HAP-1 (cell line): ENCODE measurements around the gene CIC.

Experiments used
- DNase-seq, 2 experiments: peaks; one replicate each; pipeline ENCODE4 v3.0.0-alpha.2; 2016 to 2020; ENCODE audit warnings: low spot score in 2 of 2
- H3K27me3 ChIP-seq: fragments of 250-450 bp; sonication (Bioruptor Pico); 2 replicates; pipeline ENCODE4 v1.5.1; 2020; ENCODE audit warnings: low read depth, mild to moderate bottlenecking, moderate library complexity
- H3K36me3 ChIP-seq: fragments of 250-450 bp; sonication (Bioruptor Pico); replicated peaks from 2 replicates; pipeline ENCODE4 v1.5.1; 2020; ENCODE audit warnings: mild to moderate bottlenecking
- H3K4me1 ChIP-seq: fragments of 250-450 bp; sonication (Bioruptor Pico); 2 replicates; pipeline ENCODE4 v1.5.1; 2020; ENCODE audit warnings: mild to moderate bottlenecking
- H3K4me3 ChIP-seq: fragments of 250-450 bp; sonication (Bioruptor Pico); 2 replicates; pipeline ENCODE4 v1.5.1; 2020; ENCODE audit warnings: mild to moderate bottlenecking, moderate library complexity
- H3K9me3 ChIP-seq: fragments of 250-450 bp; sonication (Bioruptor Pico); 2 replicates; pipeline ENCODE4 v1.5.1; 2020; ENCODE audit warnings: mild to moderate bottlenecking, moderate library complexity
- in situ Hi-C: fragments of 300-500 bp; cut with MboI; formaldehyde crosslinking; loops from 3 replicates; pipeline ENCODE4 v1.14.3; 2020; ENCODE audit warnings: low sequenced_read_pairs, inconsistent platforms, mixed read lengths

CIC gene

DNA sequence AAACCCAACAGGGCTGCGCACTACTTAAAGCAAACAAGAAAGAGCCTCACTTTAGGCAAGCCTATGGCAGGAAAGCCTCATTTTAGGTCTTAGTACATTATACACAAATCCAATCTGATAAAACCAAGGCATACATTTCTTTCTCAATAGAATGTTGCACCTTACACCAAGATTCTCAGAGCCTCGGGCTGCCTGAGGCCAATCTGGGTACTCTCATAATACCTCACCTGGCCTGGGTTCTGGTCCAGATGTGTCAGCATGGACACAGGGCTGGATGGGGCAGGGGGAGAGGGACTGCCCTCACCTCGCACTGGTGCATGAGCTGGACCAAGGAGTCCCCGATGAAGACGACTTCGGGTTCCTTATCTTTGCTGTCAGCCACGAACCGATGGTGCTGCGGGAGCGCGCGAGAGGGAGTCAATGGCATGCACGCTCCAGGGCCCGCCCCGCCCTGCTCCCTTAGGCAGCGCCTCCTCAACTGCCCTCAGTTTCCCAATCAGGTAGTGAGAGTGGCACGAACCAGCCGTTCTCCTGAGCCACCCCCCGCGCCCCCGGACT, 32.7 kb downstream of the CIC start, which contains the start of gene PRR19:
PRR19 (plus strand) TSS at position 487 of the 558 bp plus-strand sequence. CDS start 7,453 bp downstream, outside the sequence.
- Histone ChIP-seq H3K36me3 (0 out of 2 replicates have a peak, but pooled peaks cover 10% of the 10 kb centered on the region), H3K4me3 (peak within 1 kb of the TSS; percentile 72), H3K9me3 (no peaks in the 10 kb centered on the region), H3K4me1 (peaks cover 10% of the 10 kb centered on the region), H3K27me3 (no peaks in the 10 kb centered on the region)
- DNase-seq: no peak
- in situ Hi-C loops: loop anchor here (10.0 kb wide), 1 partner anchor 167 kb away; the partner anchor contains the start of gene POU2F2

DNA sequence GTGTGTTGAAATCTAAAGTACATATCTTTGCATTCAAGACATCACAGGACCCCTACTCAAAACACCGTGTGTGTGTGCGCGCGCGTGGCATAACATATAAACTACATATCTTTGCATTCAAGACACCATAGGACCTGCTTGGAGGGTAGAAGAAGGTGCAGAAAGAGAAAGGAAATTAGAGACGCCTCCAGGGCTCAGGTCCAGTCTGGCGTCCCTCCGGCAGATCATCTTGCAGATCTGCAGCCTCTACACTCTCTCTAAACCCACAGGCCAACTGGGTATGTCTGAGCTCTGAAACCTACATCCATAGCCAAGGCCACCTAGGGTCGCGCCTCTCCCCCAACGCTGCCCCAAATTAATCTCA, 34.0 kb downstream of the CIC start:
- Histone ChIP-seq H3K9me3 (no peaks in the 10 kb centered on the region), H3K4me1 (peaks cover 10% of the 10 kb centered on the region), H3K27me3 (no peaks in the 10 kb centered on the region), H3K36me3 (0 out of 2 replicates have a peak, but pooled peaks cover 6% of the 10 kb centered on the region), H3K4me3 (no peak overlapping the region)
- in situ Hi-C loops: loop anchor here (10.0 kb wide), 1 partner anchor 168 kb away; the partner anchor contains the start of gene POU2F2
- no peak for DNase-seq

DNA sequence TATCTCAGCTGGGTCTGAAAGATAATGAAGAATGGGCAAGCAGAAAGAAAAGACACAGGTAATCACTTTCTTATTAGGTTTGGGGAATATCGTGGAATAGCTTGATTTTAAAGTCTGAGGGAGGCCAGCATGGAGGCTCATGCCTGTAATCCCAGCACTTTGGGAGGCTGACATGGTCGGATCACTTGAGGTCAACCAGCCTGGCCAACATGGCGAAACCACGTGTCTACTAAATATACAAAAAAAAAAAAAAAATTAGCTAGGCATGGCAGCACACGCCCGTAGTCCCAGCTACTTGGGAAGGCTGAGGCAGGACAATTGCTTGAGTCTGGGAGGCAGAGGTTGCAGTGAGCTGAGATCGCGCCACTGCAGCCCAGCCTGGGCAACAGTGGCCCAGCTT, 34.8 kb downstream of the CIC start:
- Histone ChIP-seq H3K9me3 (no peaks in the 10 kb centered on the region), H3K27me3 (no peaks in the 10 kb centered on the region), H3K36me3 (0 out of 2 replicates have a peak, but pooled peaks cover 6% of the 10 kb centered on the region), H3K4me1 (peaks cover 10% of the 10 kb centered on the region), H3K4me3 (no peak overlapping the region)
- DNase-seq: no peak
- in situ Hi-C loops: loop anchor here (10.0 kb wide), 1 partner anchor 169 kb away; the partner anchor contains the start of gene POU2F2

DNA sequence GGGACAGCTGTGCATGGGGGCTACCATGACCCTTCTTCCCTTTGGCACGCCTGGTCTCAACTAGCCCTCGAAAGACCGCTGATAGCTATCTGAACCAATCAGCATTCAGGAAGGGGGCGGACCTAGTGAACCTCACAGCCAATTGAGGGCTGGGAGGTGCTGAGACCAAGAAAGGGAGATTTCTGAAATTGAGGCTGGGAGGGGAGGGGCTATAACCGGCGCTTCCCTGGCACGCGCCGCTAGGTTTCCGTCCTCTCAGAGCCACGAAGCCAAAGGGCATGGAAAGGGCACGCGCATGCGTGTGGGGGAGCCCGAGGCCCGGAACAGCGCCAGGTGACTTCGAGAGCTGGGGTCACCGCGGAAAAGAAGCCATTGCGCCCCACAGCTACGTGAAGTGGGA, 37.6 kb downstream of the CIC start:
- Histone ChIP-seq H3K36me3 (no peaks in the 10 kb centered on the region), H3K4me1 (peaks cover 7% of the 10 kb centered on the region), H3K27me3 (no peaks in the 10 kb centered on the region), H3K4me3 (no peak overlapping the region), H3K9me3 (no peaks in the 10 kb centered on the region)
- in situ Hi-C loops: loop anchor here (10.0 kb wide), 1 partner anchor 172 kb away; the partner anchor contains the start of gene POU2F2
- no peak for DNase-seq

DNA sequence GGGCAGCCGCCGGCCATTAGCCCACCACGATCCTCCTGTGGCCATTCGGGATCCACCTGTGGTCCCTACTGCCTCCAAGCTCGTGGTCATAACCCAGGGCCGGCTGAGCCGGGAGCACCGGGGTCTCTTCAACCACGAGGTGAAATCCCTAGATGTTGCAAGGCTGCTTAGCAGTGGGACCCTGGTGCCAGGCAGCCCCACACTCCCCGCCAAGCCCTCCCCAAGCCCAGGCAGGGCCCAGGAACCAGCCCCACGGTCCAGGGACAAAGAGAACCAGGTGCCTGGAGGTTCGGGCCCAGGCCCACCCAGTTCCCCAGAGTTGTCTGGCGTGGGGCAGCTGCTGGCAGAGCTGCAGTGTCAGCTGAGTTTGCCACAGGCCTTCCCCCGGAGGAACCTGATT, 40.6 kb downstream of the CIC start:
- DNase-seq: no peak
- Histone ChIP-seq H3K4me1 (no peaks in the 10 kb centered on the region), H3K27me3 (peaks cover 7% of the 10 kb centered on the region; the same call in 1 of the 2 replicates), H3K36me3 (no peaks in the 10 kb centered on the region), H3K4me3 (no peak overlapping the region), H3K9me3 (no peaks in the 10 kb centered on the region)
- in situ Hi-C loops: loop anchor here (10.0 kb wide), 1 partner anchor 175 kb away; the partner anchor contains the start of gene POU2F2

DNA sequence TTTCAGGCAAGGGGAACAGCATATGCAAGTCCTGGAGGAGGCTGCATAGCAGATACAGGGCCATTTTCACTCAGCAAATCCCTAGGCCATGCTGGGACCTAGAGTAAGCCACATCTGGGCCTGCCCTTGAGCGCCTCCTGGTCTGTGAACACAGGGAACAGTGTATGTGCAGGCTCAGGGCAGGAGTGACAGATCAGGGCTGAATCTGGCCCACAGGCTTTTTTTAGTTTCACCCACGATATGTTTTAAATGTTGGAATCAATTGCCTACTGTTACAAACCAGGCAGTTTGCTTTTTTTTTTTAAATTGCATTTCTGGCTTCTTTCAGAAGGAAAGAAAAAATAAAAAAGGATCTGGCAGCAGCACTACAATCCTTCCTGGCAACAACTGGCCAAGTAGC, 42.6 kb downstream of the CIC start:
- Histone ChIP-seq H3K27me3 (peaks cover 7% of the 10 kb centered on the region; the same call in 1 of the 2 replicates), H3K4me1 (no peaks in the 10 kb centered on the region), H3K36me3 (no peaks in the 10 kb centered on the region), H3K9me3 (no peaks in the 10 kb centered on the region), H3K4me3 (no peak overlapping the region)
- in situ Hi-C loops: no loop called here
- no peak for DNase-seq

DNA sequence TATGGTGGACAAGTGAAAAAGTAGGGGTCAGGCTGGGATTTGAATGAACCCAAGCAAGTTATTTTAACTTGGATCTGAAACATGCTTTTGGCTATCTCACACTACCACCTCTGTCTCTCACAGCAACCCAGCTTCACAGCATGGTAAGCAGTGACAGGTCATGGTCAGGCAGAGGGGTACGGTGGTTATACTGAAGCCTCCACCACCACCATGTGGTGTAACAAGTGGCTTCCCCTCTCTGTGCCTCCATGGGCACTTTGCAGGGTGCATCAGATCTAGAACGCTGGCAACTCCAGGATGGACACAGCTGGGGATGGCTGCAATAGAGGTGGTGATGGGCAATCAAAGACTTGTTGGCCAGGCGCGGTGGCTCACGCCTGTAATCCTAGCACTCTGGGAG, 43.3 kb downstream of the CIC start:
- peaks cover 7% of the 10 kb centered on the region; the same call in 1 of the 2 replicates for H3K27me3 ChIP-seq
- no peak for DNase-seq
- in situ Hi-C loops: no loop called here
- H3K9me3 ChIP-seq: no peaks in the 10 kb centered on the region
- no peaks in the 10 kb centered on the region for H3K36me3 ChIP-seq
- no peaks in the 10 kb centered on the region for H3K4me1 ChIP-seq
- no peak overlapping the region for H3K4me3 ChIP-seq

DNA sequence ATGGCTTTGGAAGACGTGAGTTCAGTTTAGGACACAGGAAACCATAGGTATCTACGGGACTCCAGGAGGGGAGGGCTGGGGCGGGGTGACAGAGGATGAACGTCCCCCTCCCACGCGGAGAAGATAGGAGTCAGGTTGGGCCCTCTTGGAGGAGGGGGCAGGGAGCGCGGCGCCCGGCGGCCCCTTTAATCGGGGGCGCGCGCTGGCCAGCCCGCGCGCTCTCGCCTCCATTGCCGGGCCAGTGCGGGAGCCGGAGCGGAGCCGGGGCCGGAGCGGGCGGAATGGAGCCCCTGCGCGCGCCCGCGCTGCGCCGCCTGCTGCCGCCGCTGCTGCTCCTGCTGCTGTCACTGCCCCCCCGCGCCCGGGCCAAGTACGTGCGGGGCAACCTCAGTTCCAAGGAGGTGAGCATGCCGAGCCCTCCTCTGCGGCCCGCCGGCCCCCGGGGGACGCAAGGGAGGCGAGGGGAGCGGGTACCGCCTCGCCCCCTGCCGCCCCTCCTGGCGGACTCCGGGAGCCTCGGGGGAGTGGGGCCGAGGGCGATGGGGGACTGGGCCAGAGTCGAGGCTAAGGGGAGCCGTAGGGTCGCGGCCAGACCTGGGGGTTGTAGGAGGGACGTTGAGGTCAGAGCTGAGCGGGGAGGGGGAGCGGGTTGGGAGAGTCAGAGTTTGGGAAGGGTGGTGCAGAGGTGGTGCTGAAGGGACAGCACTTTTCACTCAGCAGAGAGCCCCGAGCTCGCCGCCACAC, 44.2 kb downstream of the CIC start, which contains the start of gene TMEM145:
TMEM145 (plus strand) TSS at position 214 of the 744 bp plus-strand sequence; CDS start at position 282, 68 bp downstream.
- in situ Hi-C loops: no loop called here
- H3K9me3 ChIP-seq: no peaks in the 10 kb centered on the region
- H3K36me3 ChIP-seq: no peaks in the 10 kb centered on the region
- H3K27me3 ChIP-seq: peaks cover 7% of the 10 kb centered on the region; the same call in 1 of the 2 replicates
- peak; percentile 44 to 75 for DNase-seq
- H3K4me3 ChIP-seq: peak within 1 kb of the TSS; percentile 42
- no peaks in the 10 kb centered on the region for H3K4me1 ChIP-seq

DNA sequence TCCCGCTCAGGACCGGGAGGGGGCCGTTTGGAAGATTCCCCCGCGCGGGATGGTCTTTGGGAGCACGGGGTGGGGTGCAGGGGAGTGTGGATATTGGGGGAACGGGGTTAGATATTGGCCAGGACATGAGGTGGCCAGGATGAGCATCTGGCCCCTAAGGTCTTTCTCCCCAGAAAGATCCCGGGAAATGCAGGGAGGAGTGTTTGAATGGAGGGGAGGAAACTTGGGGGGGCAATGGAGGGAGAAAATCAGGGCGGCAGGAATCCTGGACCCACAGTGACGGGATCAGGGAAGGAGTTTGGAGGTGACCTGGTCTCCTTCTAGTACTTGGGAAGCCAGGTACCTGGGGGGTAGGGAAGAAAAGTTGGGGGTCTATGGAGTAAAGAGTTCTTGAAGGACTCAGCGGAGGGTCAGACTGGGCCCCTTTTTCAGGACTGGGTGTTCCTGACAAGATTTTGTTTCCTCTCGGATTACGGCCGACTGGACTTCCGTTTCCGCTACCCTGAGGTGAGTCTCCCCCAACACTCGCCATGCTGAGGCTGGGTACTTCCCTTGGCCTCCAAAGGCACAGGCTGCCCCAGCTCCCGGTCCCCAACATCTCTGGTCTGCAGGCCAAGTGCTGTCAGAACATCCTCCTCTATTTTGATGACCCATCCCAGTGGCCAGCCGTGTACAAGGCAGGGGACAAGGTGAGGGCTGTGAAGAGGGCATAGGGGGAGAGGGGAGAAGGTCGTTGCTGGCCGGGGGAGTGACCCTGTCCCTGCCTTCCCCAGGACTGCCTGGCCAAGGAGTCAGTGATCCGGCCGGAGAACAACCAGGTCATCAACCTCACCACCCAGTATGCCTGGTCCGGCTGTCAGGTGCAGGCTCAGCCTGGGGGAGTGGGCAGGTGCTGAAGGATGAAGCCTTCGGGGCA, 45.0 kb downstream of the CIC start:
- H3K4me1 ChIP-seq: no peaks in the 10 kb centered on the region
- H3K4me3 ChIP-seq: peak overlapping the region; percentile 42
- H3K27me3 ChIP-seq: peaks cover 7% of the 10 kb centered on the region; the same call in 1 of the 2 replicates
- no peaks in the 10 kb centered on the region for H3K9me3 ChIP-seq
- DNase-seq: no peak
- no peaks in the 10 kb centered on the region for H3K36me3 ChIP-seq
- in situ Hi-C loops: no loop called here

DNA sequence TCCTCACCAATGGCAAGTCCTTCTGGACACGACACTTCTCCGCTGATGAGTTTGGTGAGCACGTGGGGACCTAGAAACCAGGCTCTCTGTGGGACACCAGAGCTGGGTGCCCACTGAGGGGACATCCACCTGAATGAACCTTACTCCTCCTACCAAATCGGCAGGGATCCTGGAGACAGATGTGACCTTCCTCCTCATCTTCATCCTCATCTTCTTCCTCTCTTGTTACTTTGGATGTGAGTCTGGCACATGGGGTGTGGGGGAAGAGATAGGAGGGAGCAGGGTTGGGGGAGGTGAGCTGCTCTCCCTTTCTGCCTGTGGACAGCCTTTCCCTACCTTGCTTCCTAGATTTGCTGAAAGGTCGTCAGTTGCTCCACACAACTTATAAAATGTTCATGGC, 46.0 kb downstream of the CIC start:
- Histone ChIP-seq H3K36me3 (no peaks in the 10 kb centered on the region), H3K4me1 (no peaks in the 10 kb centered on the region), H3K9me3 (no peaks in the 10 kb centered on the region), H3K27me3 (peaks cover 7% of the 10 kb centered on the region; the same call in 1 of the 2 replicates), H3K4me3 (no peak overlapping the region)
- in situ Hi-C loops: no loop called here
- DNase-seq: no peak

DNA sequence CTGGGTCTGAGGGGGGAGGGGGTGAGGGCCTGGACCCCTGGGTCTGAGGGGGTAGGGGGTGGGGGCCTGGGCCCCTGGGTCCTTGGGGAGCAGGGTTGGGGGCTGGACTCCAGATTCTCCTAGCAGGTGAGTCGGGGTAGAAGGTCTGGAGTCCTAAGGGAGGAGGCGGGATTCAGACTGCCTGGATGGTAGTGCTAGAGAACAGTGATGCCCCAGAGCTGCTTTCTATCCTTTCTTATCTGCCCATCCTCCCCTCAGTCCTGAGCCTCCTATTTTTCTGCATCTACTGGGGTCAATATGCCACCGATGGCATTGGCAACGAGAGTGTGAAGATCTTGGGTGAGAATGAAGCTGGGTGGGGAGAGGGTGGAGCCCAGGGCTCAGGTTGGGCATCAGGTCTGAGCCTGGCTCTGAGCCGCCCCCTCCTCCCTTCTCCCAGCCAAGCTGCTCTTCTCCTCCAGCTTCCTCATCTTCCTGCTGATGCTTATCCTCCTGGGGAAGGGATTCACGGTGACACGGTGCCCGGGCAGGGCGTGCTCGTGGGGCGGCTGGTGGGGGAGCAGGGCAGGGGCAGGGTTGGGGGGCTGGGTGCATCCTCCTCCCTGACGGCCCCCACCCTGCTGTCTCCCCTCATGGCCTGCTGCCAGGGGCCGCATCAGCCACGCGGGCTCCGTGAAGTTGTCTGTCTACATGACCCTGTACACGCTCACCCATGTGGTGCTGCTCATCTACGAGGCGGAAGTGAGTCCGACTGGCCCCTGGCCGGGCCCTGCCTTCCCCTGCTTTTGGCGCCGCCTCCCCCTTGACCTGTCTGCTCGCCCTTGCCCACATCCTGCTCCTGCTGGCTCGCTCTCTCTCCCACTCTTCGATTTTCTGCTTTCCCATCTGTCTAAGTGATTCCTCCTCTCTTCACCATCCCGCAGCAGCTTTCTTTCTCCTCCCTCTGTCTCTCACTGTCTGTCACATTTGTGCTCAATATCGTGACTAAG, 47.5 kb downstream of the CIC start:
- Histone ChIP-seq H3K4me1 (no peaks in the 10 kb centered on the region), H3K4me3 (no peak overlapping the region), H3K9me3 (no peaks in the 10 kb centered on the region), H3K36me3 (no peaks in the 10 kb centered on the region), H3K27me3 (peaks cover 7% of the 10 kb centered on the region; the same call in 1 of the 2 replicates)
- in situ Hi-C loops: no loop called here
- DNase-seq: no peak

DNA sequence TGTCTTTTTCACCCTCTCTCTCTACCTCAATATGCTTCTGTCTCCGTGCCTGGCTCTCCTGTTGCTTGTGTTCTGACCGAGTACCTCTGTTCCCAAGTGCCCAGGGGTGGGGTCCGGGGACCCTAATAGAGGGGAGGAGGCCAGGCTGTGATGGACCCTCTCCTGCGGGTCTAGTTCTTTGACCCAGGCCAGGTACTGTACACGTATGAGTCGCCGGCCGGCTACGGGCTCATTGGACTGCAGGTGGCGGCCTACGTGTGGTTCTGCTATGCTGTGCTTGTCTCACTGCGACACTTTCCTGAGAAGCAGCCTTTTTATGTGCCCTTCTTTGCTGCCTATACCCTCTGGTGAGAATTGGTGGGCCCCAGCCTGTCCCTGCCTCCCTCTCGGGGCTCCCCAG, 48.5 kb downstream of the CIC start:
- Histone ChIP-seq H3K9me3 (no peaks in the 10 kb centered on the region), H3K27me3 (peaks cover 7% of the 10 kb centered on the region; the same call in 1 of the 2 replicates), H3K4me1 (no peaks in the 10 kb centered on the region), H3K36me3 (no peaks in the 10 kb centered on the region), H3K4me3 (no peak overlapping the region)
- no peak for DNase-seq
- in situ Hi-C loops: no loop called here
